ENCODE measurements around the gene SGMS2.
A peak's percentile ranks its signal among the peaks of the same experiment; 100 is the strongest.

SGMS2 gene

GRCh38 chr4:107800706-107801105 lies 24.0 kb upstream of the SGMS2 start:
- H3K18ac ChIP-seq (ENCODE audit: low read depth in 1 of 2, low read length in 2 of 2): no peak overlapping the region
- H2BK12ac ChIP-seq (ENCODE audit: low read length in 2 of 2): no peak overlapping the region
- H2BK5ac ChIP-seq (ENCODE audit: low read depth, low read length, poor library complexity, severe bottlenecking): no peak overlapping the region
- no peak overlapping the region for H4K91ac ChIP-seq (ENCODE audit: low read length)
- no peak overlapping the region for H3K9ac ChIP-seq (ENCODE audit: low read length)
- H3K27ac ChIP-seq (ENCODE audit: low read length, poor library complexity, severe bottlenecking): no peak overlapping the region
- H4K8ac ChIP-seq (ENCODE audit: low read length): no peak overlapping the region
- H3K27me3 ChIP-seq (ENCODE audit: control insufficient read depth in 1 of 2, insufficient read depth in 1 of 2, low read length in 2 of 2): no peaks in the 10 kb centered on the region
- H3K4me2 ChIP-seq (ENCODE audit: low read length, poor library complexity, severe bottlenecking): no peak overlapping the region
- H3K4me1 ChIP-seq (ENCODE audit: control insufficient read depth, insufficient read depth, low read depth, low read length): no peaks in the 10 kb centered on the region
- no peak overlapping the region for H2BK120ac ChIP-seq (ENCODE audit: low read depth, low read length)
- no peaks in the 10 kb centered on the region for H3K36me3 ChIP-seq (ENCODE audit: control insufficient read depth in 1 of 2, insufficient read depth in 2 of 2, low read depth in 1 of 2, low read length in 2 of 2)
- no peak overlapping the region for H2BK15ac ChIP-seq (ENCODE audit: low read depth, poor library complexity, severe bottlenecking)
- WGBS: 96% methylated on average over 1 of the region's 1 CpG
- H3K4ac ChIP-seq (ENCODE audit: low read depth in 1 of 2, low read length in 2 of 2): no peak overlapping the region
- H3K4me3 ChIP-seq (ENCODE audit: insufficient read depth in 1 of 2, low read depth in 1 of 2, low read length in 2 of 2): no peak overlapping the region
- no peaks in the 10 kb centered on the region for H3K79me1 ChIP-seq (replicated peaks; ENCODE audit: low read length, poor library complexity, severe bottlenecking)
- no peak for DNase-seq
- no peak overlapping the region for H2AFZ ChIP-seq (ENCODE audit: low read depth, low read length)
- H3K14ac ChIP-seq (ENCODE audit: low read length in 2 of 2): no peak overlapping the region
- H2AK5ac ChIP-seq (ENCODE audit: low read length, severe bottlenecking): no peak overlapping the region
- H3K9me3 ChIP-seq (ENCODE audit: control insufficient read depth, low read length): no peaks in the 10 kb centered on the region
- H3K23ac ChIP-seq (ENCODE audit: low read length in 2 of 2): no peak overlapping the region

DNA sequence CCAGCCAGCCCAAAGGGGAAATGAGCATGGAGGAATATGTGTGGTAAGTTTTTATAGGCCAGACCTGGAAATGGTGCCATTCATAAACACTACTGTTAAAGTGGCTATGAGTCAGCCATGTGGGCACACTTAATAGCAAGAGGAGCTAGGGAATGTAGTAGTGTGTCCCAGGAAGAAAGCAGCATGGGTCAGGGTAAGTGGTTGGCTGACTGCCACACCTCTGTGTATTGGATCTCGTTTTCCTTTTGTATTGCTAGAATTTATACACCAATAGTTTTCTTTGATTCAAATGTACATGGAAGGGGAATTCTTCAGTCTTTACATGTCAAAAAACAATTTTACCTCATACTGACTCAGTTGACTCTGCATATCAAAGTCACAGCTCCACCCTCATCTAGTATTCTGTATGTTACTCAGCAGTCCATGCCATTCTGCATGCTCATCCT lies 22.9 kb upstream of the SGMS2 start:
- Histone ChIP-seq H3K36me3 (ENCODE audit: control insufficient read depth in 1 of 2, insufficient read depth in 2 of 2, low read depth in 1 of 2, low read length in 2 of 2) (no peaks in the 10 kb centered on the region), H3K79me1 (replicated peaks; ENCODE audit: low read length, poor library complexity, severe bottlenecking) (no peaks in the 10 kb centered on the region), H4K91ac (ENCODE audit: low read length) (no peak overlapping the region), H3K9me3 (ENCODE audit: control insufficient read depth, low read length) (no peaks in the 10 kb centered on the region), H3K23ac (ENCODE audit: low read length in 2 of 2) (no peak overlapping the region), H2BK12ac (ENCODE audit: low read length in 2 of 2) (no peak overlapping the region), H3K27me3 (ENCODE audit: control insufficient read depth in 1 of 2, insufficient read depth in 1 of 2, low read length in 2 of 2) (no peaks in the 10 kb centered on the region), H2AK5ac (ENCODE audit: low read length, severe bottlenecking) (no peak overlapping the region), H2BK120ac (ENCODE audit: low read depth, low read length) (no peak overlapping the region), H2BK5ac (ENCODE audit: low read depth, low read length, poor library complexity, severe bottlenecking) (no peak overlapping the region), H3K18ac (ENCODE audit: low read depth in 1 of 2, low read length in 2 of 2) (no peak overlapping the region), H3K27ac (ENCODE audit: low read length, poor library complexity, severe bottlenecking) (no peak overlapping the region), H3K4ac (ENCODE audit: low read depth in 1 of 2, low read length in 2 of 2) (no peak overlapping the region), H3K14ac (ENCODE audit: low read length in 2 of 2) (peak overlapping the region in 1 of 2 experiments; percentile 41), H2BK15ac (ENCODE audit: low read depth, poor library complexity, severe bottlenecking) (no peak overlapping the region), H3K4me2 (ENCODE audit: low read length, poor library complexity, severe bottlenecking) (no peak overlapping the region), H2AFZ (ENCODE audit: low read depth, low read length) (no peak overlapping the region), H3K4me3 (ENCODE audit: insufficient read depth in 1 of 2, low read depth in 1 of 2, low read length in 2 of 2) (no peak overlapping the region), H3K9ac (ENCODE audit: low read length) (no peak overlapping the region), H3K4me1 (ENCODE audit: control insufficient read depth, insufficient read depth, low read depth, low read length) (no peaks in the 10 kb centered on the region), H4K8ac (ENCODE audit: low read length) (peak overlapping the region; percentile 39)
- no CpG with 5 or more reads among the region's 1 CpG for WGBS
- DNase-seq: peak; percentile 47

GRCh38 chr4:107804956-107805355 lies 19.8 kb upstream of the SGMS2 start:
- H3K4me1 ChIP-seq (ENCODE audit: control insufficient read depth, insufficient read depth, low read depth, low read length): no peaks in the 10 kb centered on the region
- H2BK12ac ChIP-seq (ENCODE audit: low read length in 2 of 2): no peak overlapping the region
- H3K4me2 ChIP-seq (ENCODE audit: low read length, poor library complexity, severe bottlenecking): no peak overlapping the region
- H3K9ac ChIP-seq (ENCODE audit: low read length): no peak overlapping the region
- no peak overlapping the region for H2AFZ ChIP-seq (ENCODE audit: low read depth, low read length)
- no peak overlapping the region for H3K18ac ChIP-seq (ENCODE audit: low read depth in 1 of 2, low read length in 2 of 2)
- no peak overlapping the region for H3K4me3 ChIP-seq (ENCODE audit: insufficient read depth in 1 of 2, low read depth in 1 of 2, low read length in 2 of 2)
- H3K27me3 ChIP-seq (ENCODE audit: control insufficient read depth in 1 of 2, insufficient read depth in 1 of 2, low read length in 2 of 2): no peaks in the 10 kb centered on the region
- H2AK5ac ChIP-seq (ENCODE audit: low read length, severe bottlenecking): no peak overlapping the region
- 70% methylated on average over 2 of the region's 3 CpGs for WGBS
- H4K8ac ChIP-seq (ENCODE audit: low read length): no peak overlapping the region
- DNase-seq: no peak
- H3K27ac ChIP-seq (ENCODE audit: low read length, poor library complexity, severe bottlenecking): no peak overlapping the region
- H2BK15ac ChIP-seq (ENCODE audit: low read depth, poor library complexity, severe bottlenecking): no peak overlapping the region
- H3K9me3 ChIP-seq (ENCODE audit: control insufficient read depth, low read length): no peaks in the 10 kb centered on the region
- no peaks in the 10 kb centered on the region for H3K36me3 ChIP-seq (ENCODE audit: control insufficient read depth in 1 of 2, insufficient read depth in 2 of 2, low read depth in 1 of 2, low read length in 2 of 2)
- no peak overlapping the region for H4K91ac ChIP-seq (ENCODE audit: low read length)
- no peaks in the 10 kb centered on the region for H3K79me1 ChIP-seq (replicated peaks; ENCODE audit: low read length, poor library complexity, severe bottlenecking)
- no peak overlapping the region for H2BK5ac ChIP-seq (ENCODE audit: low read depth, low read length, poor library complexity, severe bottlenecking)
- H3K4ac ChIP-seq (ENCODE audit: low read depth in 1 of 2, low read length in 2 of 2): no peak overlapping the region
- H3K14ac ChIP-seq (ENCODE audit: low read length in 2 of 2): no peak overlapping the region
- H2BK120ac ChIP-seq (ENCODE audit: low read depth, low read length): no peak overlapping the region
- H3K23ac ChIP-seq (ENCODE audit: low read length in 2 of 2): no peak overlapping the region

DNA sequence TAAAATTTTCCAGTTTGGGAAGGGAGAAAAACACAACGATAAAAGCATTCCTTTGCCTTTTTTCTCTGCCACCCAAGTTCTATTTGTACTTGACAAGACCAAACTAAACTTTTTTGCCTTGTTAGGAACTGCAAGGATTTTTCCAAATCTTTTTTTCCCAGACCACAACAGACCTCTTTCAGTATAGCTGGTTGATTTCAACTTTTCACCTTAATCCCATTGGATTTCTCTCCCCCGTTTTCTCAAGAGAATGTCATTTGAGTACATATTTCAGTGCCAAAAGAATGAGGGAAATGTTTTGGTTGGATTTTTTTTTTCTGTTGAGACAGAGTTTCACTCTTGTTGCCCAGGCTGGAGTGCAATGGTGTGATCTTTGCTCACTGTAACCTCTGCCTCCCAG lies 18.5 kb upstream of the SGMS2 start:
- Histone ChIP-seq H3K9me3 (ENCODE audit: control insufficient read depth, low read length) (no peaks in the 10 kb centered on the region), H2BK12ac (ENCODE audit: low read length in 2 of 2) (no peak overlapping the region), H3K23ac (ENCODE audit: low read length in 2 of 2) (no peak overlapping the region), H3K9ac (ENCODE audit: low read length) (no peak overlapping the region), H3K14ac (ENCODE audit: low read length in 2 of 2) (no peak overlapping the region), H4K8ac (ENCODE audit: low read length) (no peak overlapping the region), H3K18ac (ENCODE audit: low read depth in 1 of 2, low read length in 2 of 2) (no peak overlapping the region), H3K36me3 (ENCODE audit: control insufficient read depth in 1 of 2, insufficient read depth in 2 of 2, low read depth in 1 of 2, low read length in 2 of 2) (no peaks in the 10 kb centered on the region), H3K27ac (ENCODE audit: low read length, poor library complexity, severe bottlenecking) (no peak overlapping the region), H2BK15ac (ENCODE audit: low read depth, poor library complexity, severe bottlenecking) (no peak overlapping the region), H3K79me1 (replicated peaks; ENCODE audit: low read length, poor library complexity, severe bottlenecking) (no peaks in the 10 kb centered on the region), H3K4me1 (ENCODE audit: control insufficient read depth, insufficient read depth, low read depth, low read length) (no peaks in the 10 kb centered on the region), H3K4ac (ENCODE audit: low read depth in 1 of 2, low read length in 2 of 2) (no peak overlapping the region), H3K4me2 (ENCODE audit: low read length, poor library complexity, severe bottlenecking) (no peak overlapping the region), H2BK5ac (ENCODE audit: low read depth, low read length, poor library complexity, severe bottlenecking) (no peak overlapping the region), H4K91ac (ENCODE audit: low read length) (no peak overlapping the region), H2BK120ac (ENCODE audit: low read depth, low read length) (no peak overlapping the region), H2AK5ac (ENCODE audit: low read length, severe bottlenecking) (no peak overlapping the region), H3K27me3 (ENCODE audit: control insufficient read depth in 1 of 2, insufficient read depth in 1 of 2, low read length in 2 of 2) (no peaks in the 10 kb centered on the region), H3K4me3 (ENCODE audit: insufficient read depth in 1 of 2, low read depth in 1 of 2, low read length in 2 of 2) (no peak overlapping the region), H2AFZ (ENCODE audit: low read depth, low read length) (no peak overlapping the region)
- DNase-seq: no peak
- WGBS: 83% methylated on average over 2 of the region's 2 CpGs
